Stimulated activated naive CD8-positive, alpha-beta T cell treated with anti-CD3 and anti-CD28 coated beads, Interleukin-15, Interleukin-2, amounts not matched to agents 100 U/mL and 50 U/mL, for 24 hours (primary cell): ENCODE results near the gene P3H4.
"Not testable (repeated sequence)": the region's sequence is repeated elsewhere in the genome, so short reads cannot be mapped to it uniquely, and the experiment has no call there.

Experiments
- ATAC-seq: fragments of 150-1000 bp; cut with Tn5 transposase; one replicate; pipeline ENCODE4 v1.10.0; 2021
- DNase-seq: peaks from one replicate; pipeline ENCODE4 v3.0.0; 2021

The P3H4 gene, protein sequence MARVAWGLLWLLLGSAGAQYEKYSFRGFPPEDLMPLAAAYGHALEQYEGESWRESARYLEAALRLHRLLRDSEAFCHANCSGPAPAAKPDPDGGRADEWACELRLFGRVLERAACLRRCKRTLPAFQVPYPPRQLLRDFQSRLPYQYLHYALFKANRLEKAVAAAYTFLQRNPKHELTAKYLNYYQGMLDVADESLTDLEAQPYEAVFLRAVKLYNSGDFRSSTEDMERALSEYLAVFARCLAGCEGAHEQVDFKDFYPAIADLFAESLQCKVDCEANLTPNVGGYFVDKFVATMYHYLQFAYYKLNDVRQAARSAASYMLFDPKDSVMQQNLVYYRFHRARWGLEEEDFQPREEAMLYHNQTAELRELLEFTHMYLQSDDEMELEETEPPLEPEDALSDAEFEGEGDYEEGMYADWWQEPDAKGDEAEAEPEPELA

DNA sequence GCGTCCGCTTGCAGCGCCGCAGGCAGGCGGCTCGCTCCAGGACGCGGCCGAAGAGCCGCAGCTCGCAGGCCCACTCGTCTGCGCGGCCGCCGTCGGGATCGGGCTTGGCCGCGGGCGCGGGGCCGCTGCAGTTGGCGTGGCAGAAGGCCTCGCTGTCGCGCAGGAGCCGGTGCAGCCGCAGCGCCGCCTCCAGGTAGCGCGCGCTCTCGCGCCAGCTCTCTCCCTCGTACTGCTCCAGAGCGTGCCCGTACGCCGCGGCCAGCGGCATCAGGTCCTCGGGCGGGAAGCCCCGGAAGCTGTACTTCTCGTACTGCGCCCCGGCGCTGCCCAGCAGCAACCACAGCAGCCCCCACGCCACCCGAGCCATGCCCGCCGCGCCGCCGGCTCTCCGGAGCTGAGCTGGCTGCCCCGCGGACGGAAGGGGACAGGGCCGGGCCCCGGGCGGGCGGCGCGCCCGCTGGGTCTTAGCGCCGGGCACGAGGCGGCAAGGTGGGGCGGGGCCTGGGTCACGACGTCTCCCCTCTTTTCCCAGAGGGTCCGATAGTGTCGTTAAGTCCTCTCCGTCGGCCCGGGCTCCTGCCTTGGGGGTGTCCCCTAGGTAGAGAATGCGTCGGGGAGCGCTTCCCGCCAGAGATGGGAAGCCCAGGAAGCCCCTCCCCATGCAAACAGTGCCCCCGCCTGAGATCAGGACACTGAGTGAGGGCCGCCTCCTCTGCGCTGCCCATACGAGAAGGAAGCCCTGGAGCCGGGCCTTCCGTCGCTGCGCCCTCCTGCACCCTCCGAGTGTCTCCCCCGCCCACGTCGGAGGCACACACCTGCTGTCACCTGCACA lies at the start of gene P3H4:
TSS of gene P3H4 (minus strand) at position 401 of the 832 bp plus-strand sequence. CDS start at position 367, 34 bp downstream.
- DNase-seq, result peak; percentile 75

DNA sequence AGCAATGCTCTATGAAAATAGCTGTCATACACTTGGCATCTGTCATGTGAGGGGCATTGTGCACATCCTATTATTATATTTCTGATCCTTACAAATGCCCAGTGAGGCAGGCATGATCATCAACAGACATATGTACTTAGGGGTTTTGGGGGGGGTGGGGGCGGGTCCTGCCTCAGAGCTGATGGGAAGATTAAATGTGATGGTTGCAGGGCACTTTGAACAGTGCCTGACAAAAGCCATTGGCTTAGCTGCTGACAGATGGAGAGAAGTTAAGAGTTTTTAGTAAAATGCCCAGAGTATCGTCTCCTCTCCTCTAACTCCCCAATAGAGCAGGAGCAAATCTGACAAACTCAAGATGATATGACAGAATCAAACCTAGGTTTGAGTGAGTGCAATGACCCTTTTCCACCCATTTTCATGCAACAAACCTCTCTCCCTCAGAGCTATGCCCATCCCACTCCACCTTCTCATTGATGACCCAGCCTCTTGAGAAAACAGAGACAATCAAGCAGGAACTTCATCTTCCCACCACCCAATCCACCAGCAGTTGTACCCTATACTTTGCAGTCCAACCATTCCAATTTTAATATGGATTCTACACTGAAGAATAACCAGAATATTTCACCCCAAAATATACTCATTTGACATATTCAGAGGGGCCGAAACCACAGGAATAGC lies 48.6 kb upstream of the P3H4 start:
- ATAC-seq (no peak), DNase-seq (no peak)

More for the DNA sequence above, at the start of gene P3H4:
- ATAC-seq, result peak; percentile 79

DNA sequence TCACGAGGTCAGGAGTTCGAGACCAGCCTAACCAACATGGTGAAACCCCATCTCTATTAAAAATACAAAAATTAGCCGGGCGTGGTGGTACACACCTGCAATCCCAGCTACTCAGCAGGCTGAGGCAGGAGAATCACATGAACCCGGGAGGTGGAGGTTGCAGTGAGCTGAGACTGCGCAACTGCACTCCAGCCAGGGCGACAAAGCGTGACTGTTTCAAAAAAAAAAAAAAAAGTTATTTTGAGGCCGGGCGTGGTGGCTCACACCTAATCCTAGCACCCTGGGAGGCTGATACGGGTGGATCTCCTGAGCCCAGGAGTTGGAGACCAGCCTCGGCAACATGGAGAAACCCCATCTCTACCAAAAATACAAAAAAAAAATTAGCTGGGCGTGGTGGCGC lies 39.6 kb upstream of the P3H4 start:
- ATAC-seq, DNase-seq: not testable (repeated sequence)

DNA sequence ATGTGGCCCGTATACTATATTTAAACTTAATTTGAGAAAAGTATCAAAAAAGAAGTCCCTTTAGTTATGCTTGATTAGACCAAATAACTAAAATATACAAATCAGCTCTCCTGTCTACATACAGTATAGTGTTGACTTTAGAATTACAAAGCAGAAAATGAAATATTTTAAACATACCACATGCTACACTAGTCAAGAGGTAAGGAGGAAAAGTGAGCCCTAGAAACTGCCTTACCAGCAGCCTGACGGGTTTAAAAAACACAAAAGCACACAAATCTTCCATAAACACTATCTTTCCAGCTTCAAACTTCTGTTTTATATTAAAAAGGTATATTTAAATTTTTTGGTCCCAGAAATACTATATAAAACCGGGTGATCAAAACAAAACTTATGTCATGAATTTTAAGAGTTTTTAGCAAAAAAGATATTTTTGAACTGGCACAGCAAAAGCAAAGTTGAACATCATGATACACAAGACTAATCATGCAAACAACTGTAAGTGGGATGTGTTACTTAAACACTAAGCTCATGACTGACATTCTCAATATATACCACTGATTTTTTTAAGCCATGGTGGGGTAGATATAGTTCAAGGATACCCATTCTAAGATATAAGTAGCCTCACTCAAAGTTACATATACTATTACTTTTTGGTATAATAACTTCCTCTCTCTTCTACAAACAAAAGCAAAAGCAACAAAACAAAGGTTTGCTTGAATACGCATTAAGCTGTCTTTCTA lies 37.7 kb upstream of the P3H4 start:
- no peak for ATAC-seq
- no peak for DNase-seq

DNA sequence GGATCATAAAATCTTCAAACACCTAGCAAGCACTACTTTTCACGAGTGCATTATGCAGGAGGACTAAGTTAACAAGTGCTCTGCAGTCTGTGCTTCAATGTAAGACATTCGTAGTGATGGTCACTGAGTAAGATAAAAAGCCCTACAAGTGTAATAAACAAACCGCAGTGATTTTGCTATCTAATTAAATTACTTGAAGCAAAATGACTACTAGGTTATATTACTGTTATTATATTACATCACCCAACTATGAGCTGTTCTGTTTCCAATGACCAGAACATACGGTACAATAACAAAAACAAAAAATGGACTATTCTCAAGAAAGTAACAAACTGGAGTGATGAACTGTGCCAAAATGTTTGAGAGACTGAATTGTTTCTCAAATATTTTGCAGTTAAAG lies 37.0 kb upstream of the P3H4 start:
- ATAC-seq, result no peak
- DNase-seq, result no peak

DNA sequence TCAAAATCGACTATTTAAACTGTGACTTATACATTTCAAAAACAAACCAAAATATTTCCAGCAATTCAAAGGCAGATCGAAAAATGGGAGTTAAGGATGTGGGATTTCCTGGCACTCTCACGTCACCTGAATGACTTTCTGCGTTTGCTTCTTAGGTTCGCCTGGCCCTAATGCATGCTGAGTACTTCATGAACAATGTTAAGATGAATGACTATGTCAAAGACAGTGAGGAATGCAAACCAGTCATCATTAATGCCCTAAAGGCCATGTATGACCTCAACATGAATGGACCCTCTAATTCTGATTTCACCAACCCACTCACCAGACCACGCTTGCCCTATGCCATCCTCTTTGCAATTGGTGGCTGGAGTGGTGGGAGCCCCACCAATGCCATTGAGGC lies 33.2 kb upstream of the P3H4 start:
- DNase-seq, result no peak
- no peak for ATAC-seq

DNA sequence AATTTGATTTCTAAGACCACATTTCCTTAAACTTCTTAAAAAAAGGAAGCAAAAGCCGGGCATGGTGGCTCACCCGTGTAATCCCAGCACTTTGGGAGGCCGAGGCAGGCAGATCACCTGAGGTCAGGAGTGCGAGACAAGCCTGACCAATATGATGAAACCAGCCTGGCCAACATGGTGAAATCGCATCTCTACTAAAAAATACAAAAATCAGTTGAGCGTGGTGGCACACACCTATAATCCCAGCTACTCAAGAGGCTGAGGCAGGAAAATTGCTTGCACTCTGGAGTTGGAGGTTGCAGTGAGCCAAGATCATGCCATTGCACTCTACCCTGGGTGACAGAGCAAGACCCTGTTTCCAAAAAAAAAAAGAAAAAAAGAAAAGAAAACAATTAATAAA lies 29.0 kb upstream of the P3H4 start:
- not testable (repeated sequence) for DNase-seq, ATAC-seq

DNA sequence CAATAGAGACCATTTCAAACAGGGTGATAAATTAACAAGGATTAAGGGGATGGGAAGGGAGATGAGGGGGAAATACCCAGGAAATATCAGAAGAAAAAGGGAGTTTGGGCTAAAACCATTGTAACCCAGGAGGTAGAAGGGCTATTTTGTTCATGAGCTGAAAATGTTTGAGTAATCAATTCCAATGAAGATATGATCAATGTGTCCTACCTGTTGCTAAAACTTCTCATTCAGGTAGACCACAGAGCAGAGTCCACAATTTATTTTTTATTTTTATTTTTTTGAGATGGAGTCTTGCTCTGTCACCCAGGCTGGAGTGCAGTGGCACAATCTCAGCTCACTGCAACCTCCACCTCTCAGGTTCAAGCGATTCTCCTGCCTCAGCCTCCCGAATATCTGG lies 27.7 kb upstream of the P3H4 start:
- not testable (repeated sequence) for ATAC-seq, DNase-seq

DNA sequence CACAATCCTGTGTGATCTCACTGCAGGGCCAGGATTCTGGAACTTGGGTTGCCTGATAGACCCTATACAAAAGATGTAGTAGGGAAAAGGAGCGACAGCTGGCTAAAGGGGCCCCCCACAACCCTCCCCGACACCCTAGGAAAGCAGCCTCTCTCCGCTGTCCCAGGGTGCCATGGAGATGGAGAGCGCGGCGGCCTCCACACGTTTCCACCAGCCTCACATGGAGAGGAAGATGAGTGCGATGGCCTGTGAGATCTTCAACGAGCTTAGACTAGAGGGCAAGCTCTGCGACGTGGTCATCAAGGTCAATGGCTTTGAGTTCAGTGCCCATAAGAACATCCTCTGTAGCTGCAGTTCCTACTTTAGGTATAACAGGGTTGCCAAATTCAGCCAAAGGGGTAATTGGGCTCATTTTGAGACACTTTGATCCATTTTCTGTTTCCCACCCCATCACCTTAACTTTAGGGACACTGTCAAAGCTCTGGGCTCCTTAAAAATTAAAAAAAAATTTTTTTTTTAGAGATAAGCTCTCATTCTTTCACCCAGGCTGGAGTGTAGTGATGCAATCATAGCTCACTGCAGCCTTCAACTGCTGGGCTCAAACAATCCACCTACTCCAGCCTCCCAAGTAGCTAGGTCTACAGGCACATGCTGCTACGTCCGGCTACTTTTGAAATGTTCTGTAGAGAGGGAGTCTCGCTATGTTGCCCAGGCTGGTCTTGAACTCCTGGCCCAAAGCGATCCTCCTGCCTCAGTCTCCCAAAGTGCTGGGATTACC lies 26.2 kb upstream of the P3H4 start, which contains the start of gene KLHL10:
TSS of gene KLHL10 (plus strand) at position 65 of the 778 bp plus-strand sequence. CDS start at position 173, 108 bp downstream.
- ATAC-seq, result no peak
- DNase-seq, result no peak

DNA sequence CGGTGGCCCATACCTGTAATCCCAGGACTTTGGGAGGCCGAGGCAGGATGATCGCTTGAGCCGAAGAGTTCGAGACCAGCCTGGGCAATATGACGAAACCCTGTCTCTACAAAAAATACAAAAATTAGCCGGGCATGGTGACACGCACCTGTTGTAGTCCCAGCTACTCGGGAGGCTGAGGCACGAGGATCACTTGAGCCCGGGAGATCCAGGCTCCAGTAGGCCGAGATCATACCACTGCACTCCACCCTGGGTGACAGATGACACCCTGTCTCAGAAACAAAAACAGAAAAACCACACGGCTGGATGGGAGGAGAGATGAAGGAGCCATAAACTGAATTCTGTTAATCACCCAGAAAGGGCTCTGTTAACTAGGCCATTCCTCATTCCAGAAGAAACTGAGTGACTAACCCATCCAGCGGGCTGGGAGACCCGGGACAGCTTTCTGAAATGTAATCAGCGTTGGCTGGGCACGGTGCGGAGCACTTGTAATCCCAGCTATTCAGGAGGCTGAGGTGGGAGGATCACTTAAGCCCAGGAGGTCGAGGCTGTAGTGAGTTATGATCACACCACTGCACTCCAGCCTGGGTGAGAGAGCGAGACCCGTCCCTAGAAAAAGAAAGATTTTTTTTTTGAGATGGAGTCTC lies 24.9 kb upstream of the P3H4 start:
- no peak for DNase-seq
- no peak for ATAC-seq

DNA sequence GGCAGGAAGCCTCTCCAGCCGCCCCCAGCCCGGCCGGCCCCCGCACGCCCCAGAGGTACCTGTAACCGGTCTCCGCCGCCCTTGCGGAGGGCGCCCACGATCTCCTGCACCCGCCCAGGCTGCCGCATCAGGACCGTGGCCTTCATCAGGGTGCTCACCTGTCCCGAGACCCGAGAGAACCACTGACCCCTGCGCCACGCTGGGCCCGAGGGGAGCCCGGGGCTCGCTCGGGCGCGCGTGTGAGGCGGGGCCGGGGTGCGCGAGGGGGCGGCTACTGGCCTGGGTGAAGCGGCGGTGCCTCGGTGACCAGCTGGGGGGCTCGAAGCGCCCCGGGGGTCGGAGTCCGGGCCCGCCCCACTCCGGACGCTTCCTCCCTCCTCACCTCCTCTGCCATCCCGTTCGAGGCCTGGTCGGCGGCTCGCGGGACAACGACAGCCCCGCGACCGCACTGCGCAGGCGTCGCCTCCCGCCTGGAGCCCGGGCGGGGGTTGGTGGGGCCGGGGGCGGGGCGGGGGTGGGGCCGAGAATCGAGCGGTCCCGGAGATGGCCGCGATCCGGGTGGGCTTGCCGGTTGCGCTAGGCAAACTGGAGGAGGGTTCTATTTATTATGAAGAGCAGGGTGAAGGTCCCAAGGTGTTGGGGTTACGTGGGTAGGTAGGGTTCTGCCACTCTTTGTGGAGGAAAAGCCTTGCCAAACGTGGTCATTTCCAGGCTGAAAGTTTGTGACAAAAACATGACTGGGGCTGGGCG lies 24.2 kb upstream of the P3H4 start, which contains the start of gene NT5C3B:
TSS of gene NT5C3B (minus strand) at position 433 of the 750 bp plus-strand sequence. CDS start at position 394, 39 bp downstream.
- ATAC-seq, result peak; percentile 86
- peak; percentile 68 for DNase-seq

DNA sequence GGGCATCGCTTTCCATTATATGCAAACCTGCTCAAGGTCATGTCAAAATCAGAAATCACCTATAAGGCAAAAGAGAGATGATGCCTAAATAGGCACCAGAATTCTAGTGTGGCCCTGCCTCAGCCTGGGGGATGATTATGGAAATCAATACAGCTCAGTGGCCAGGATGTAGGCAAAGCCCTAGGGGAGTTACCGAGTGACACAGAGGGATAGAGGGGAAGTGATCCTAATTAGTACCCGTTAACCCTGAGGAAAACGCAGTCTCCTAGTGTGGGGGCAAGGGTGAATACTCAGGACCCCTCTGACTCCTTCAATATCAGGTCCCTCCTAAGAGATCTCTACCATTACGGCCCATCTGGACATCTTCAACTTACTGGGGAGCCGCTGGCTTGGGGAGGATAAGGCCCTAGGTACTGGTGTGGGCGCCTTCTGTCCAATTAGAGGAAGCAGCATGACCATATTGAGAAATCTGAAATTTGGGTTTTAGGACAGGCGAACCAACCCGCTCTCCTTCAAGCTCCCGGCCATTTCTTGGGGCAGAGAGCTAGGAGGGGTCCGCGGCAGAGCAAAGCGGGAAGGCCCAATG lies 23.6 kb upstream of the P3H4 start:
- no peak for DNase-seq
- peak; percentile 19 for ATAC-seq

DNA sequence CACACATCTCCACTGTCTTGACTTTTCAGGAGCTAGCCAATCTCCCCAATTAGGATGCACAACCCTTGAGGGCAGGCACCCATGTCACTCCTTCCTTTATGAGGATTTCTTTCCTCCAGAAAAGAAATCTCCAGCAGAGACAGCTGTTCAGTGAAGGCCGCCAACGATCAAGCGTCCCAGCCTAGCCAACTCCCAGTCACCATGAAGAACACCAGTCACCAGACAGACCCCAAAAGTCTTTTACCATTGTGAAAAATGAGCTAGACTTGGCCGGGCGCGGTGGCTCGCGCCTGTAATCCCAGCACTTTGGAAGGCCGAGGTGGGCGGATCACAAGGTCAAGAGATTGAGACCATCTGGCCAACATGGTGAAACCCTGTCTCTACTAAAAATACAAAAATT lies 18.2 kb upstream of the P3H4 start:
- not testable (repeated sequence) for ATAC-seq

DNA sequence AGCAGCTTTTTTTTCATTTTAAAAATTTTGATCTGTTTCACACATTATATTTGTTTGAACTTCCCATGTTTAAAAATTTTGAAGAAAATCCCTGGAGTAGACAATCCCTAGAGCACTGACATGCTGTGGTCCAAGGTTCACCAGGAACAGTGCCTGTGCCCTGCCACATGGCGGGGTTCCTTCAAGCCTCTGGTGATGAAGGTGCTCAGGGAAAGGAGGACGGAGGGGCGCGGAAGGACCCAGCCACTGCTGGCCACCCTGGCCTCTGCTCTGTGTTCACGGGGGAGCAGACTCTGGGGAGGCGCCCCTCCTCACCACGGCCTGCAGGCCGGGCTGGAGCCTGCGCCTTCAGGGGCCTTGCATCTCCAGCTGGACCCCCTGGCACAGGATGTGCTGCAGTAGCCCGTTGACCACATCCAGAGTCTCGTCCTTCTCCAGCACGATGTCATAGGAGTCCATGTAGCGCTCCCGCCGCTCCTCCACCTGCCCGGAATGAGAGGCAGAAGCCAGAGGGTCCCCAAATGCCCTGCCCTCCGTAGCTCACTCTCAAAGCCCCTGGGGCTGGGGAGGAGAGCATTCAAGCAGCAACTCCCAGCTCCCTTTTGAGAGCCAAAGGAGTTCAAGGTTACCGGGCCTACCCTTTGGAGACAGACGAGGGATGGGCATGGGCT lies 13.6 kb upstream of the P3H4 start:
- no peak for ATAC-seq
- DNase-seq, result no peak

More for the DNA sequence above, 18.2 kb upstream of the P3H4 start:
- DNase-seq, result not testable (repeated sequence)

DNA sequence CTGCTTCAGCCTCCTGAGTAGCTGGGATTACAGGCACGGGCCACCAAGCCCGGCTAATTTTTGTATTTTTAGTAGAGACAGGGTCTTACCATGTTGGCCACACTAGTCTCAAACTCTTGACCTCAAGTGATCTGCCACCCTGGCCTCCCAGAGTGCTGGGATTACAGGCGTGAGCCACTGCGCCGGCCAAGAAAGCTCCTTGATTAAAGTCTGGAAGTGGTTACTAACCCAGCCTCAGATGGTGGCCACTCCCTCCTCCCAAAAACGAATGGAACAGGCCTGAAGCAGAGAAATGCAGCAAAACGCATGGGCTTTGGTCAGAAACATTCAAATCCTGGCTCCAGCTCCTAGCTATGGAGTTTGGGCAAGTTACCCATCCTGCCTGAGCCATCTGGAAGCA lies 12.3 kb upstream of the P3H4 start:
- ATAC-seq, result no peak
- DNase-seq, result no peak

DNA sequence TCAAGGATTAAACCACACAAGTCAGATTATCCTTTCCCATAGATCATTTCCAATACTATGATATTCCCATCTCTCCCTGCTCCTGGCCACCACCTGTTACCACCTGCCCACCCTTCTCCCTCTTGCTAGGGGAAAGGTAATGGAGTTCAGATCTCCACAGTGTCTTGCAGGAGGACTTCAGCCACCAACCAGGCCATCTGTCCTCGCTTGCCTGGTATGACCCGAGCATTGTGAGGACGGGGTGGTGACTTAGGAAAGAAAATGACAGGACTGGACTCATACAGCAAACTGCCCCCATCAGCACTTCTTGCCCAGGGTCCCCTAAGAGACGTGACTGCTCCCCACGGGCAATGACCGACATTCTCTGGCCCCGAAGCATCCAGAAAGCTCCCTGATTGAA lies 11.8 kb upstream of the P3H4 start:
- DNase-seq (no peak), ATAC-seq (no peak)

DNA sequence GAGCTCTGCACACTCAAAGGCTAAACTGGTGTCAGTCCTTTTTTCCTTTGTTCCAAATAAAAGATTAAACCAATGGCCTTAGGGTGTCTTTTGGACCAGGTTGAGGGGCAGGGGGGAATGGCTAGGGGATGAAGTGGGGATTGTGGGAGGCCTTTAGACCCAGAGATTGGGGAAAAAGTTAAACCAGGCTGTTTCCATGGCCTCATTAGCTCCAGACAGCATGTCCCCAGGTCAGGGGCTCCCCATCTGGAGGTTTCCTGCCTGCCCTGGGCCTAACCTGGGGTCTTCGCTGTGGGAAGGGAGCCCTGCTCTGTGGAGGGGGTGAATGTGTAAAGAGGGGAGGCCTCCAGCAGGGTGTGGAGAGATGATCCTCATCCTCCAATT lies 11.4 kb upstream of the P3H4 start:
- no peak for ATAC-seq
- DNase-seq, result no peak
